Mammary epithelial cell (primary cell): ENCODE measurements around the gene CNTFR.

Source experiments
- EZH2 ChIP-seq: IDR thresholded peaks from 2 replicates; pipeline ENCODE4 v1.6.1; 2012; ENCODE audit warnings: low read length, inconsistent platforms, borderline replicate concordance
- TF ChIP-seq, protein P1 (sequence below), 2 donors: IDR thresholded peaks in 1 of 2; conservative IDR thresholded peaks in 1 of 2; 2 replicates each; pipeline ENCODE4 v1.5.1; 2011 to 2012; ENCODE audit warnings: inconsistent platforms in 2 of 2, low read length in 2 of 2, mild to moderate bottlenecking in 2 of 2, control low read depth in 1 of 2, low read depth in 1 of 2; ENCODE audit not compliant: insufficient read depth in 1 of 2; ENCODE audit errors: extremely low read depth in 1 of 2

DNA sequence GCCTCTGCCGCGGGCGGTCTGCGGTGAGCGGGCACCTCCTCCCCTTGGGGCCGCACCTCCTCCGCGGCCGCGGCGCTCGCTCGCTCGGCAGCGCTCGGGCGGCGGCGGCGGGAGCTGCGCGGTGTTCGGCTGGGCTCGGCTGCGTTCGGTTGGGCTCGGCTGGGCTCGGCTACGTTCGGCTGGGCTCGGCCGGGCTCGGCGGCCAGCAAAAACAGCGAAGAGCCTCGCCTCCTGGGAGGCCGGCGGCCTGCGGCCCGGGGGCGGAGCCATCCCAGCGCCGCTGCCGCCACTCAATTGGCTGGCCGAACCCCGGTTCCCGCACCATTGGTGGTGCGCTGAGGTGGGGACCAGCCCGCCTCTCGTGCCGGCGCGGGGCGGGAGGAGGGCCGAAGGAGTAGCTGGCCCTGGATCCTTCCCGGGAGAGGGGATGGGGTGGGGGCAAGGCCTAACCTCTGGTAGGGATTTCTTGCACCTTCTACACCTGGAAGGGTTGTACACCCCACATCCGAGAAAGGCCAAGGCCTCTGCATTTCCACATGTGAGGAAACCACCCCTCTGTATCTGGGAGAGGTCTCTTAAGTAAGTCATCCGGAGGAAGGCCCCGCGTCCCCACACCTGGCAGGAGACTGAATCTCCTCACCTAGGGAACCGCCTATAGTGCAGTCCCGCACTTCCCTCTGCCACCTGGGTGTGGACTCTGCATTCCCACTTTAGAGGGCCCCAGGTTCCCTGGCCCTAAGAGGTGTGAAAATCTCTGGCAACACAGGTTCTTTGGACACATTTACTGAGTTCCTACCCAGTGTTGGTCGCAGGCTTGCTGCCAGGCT, 66.3 kb downstream of the CNTFR start, which contains the start of gene ENHO:
- TF ChIP-seq, protein P1, sequence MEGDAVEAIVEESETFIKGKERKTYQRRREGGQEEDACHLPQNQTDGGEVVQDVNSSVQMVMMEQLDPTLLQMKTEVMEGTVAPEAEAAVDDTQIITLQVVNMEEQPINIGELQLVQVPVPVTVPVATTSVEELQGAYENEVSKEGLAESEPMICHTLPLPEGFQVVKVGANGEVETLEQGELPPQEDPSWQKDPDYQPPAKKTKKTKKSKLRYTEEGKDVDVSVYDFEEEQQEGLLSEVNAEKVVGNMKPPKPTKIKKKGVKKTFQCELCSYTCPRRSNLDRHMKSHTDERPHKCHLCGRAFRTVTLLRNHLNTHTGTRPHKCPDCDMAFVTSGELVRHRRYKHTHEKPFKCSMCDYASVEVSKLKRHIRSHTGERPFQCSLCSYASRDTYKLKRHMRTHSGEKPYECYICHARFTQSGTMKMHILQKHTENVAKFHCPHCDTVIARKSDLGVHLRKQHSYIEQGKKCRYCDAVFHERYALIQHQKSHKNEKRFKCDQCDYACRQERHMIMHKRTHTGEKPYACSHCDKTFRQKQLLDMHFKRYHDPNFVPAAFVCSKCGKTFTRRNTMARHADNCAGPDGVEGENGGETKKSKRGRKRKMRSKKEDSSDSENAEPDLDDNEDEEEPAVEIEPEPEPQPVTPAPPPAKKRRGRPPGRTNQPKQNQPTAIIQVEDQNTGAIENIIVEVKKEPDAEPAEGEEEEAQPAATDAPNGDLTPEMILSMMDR (conservative IDR thresholded peaks at IDR 0.05 in 1 of 2, IDR thresholded peaks at IDR 0.05 in 1 of 2; ENCODE audit: extremely low read depth in 1 of 2, insufficient read depth in 1 of 2, low read depth in 1 of 2, low read length in 2 of 2) = no peak
- TF ChIP-seq EZH2 = no peak
